WTC11 (cell line): ENCODE results near the gene SUPT16H. TPM values are rescaled to one million over a fixed set of nuclear protein-coding genes. Genes with fewer than 3 reads are reported as not detected.
A peak's percentile ranks its signal among the peaks of the same experiment; 100 is the strongest.

Source experiments
- ATAC-seq: fragments of 200-7000 bp; cut with Tn5 transposase; 2 replicates; pipeline ENCODE4 v1.10.0; 2021; ENCODE audit warnings: mild to moderate bottlenecking, moderate library complexity
- CTCF ChIA-PET: fragments of 300-600 bp; sonication (Branson Sonifier 250); formaldehyde crosslinking; loops from one replicate; lab custom pipeline; 2021; ENCODE audit warnings: antibody characterized with exemption; lab: Charles Lee
- POLR2A ChIA-PET: fragments of 350-600 bp; sonication (Branson Sonifier 250); formaldehyde crosslinking; loops from one replicate; lab custom pipeline; 2021; ENCODE audit warnings: antibody characterized with exemption; lab: Charles Lee
- DNase-seq: peaks from one replicate; pipeline ENCODE4 v3.0.0; 2021; ENCODE audit warnings: low spot score
- H3K27ac Mint-ChIP-seq: 2 replicates; pipeline ENCODE4 v1.8.0; 2021; ENCODE audit warnings: mixed read lengths
- H3K27me3 Mint-ChIP-seq: 2 replicates; pipeline ENCODE4 v1.8.0; 2021; ENCODE audit warnings: low read depth, mild to moderate bottlenecking, moderate library complexity, mixed read lengths
- H3K36me3 Mint-ChIP-seq: 2 replicates; pipeline ENCODE4 v1.8.0; 2021; ENCODE audit warnings: mixed read lengths
- H3K4me1 Mint-ChIP-seq: 2 replicates; pipeline ENCODE4 v1.8.0; 2022; ENCODE audit warnings: mixed read lengths
- H3K4me3 Mint-ChIP-seq: 2 replicates; pipeline ENCODE4 v1.8.0; 2021; ENCODE audit warnings: mild to moderate bottlenecking, moderate library complexity, mixed read lengths
- H3K9me3 Mint-ChIP-seq: 2 replicates; pipeline ENCODE4 v1.8.0; 2021; ENCODE audit warnings: mixed read lengths
- ELF4 ChIP-seq: sonication (generic); formaldehyde crosslinking; IDR thresholded peaks from 2 replicates; pipeline ENCODE4 v1.8.1; 2022; ENCODE audit warnings: low read depth, mild to moderate bottlenecking, moderate library complexity, missing genetic modification reagents
- EMX1 ChIP-seq: fragments of 250-450 bp; sonication (Bioruptor Pico); IDR thresholded peaks from 2 replicates; pipeline ENCODE4 v1.8.0; 2021; ENCODE audit warnings: mild to moderate bottlenecking
- ESRRA ChIP-seq: sonication (generic); formaldehyde crosslinking; IDR thresholded peaks from 2 replicates; pipeline ENCODE4 v1.8.1; 2022; ENCODE audit warnings: mild to moderate bottlenecking, missing genetic modification reagents, borderline replicate concordance
- FOXK1 ChIP-seq: sonication (generic); formaldehyde crosslinking; IDR thresholded peaks from 2 replicates; pipeline ENCODE4 v1.8.0; 2022; ENCODE audit warnings: mild to moderate bottlenecking, moderate library complexity, missing genetic modification reagents
- FOXP1 ChIP-seq: sonication (generic); formaldehyde crosslinking; IDR thresholded peaks from 2 replicates; pipeline ENCODE4 v1.8.0; 2022; ENCODE audit warnings: missing genetic modification reagents, mild to moderate bottlenecking, moderate library complexity, borderline replicate concordance
- NR1H2 ChIP-seq: sonication (generic); formaldehyde crosslinking; IDR thresholded peaks from 2 replicates; pipeline ENCODE4 v1.9.0; 2021; ENCODE audit warnings: mild to moderate bottlenecking, moderate library complexity, missing genetic modification reagents
- RELA ChIP-seq: sonication (generic); formaldehyde crosslinking; IDR thresholded peaks from 2 replicates; pipeline ENCODE4 v1.8.1; 2022; ENCODE audit warnings: missing genetic modification reagents, mild to moderate bottlenecking, borderline replicate concordance
- SOX15 ChIP-seq: fragments of 250-450 bp; sonication (Bioruptor Pico); IDR thresholded peaks from 2 replicates; pipeline ENCODE4 v1.9.0; 2021; ENCODE audit warnings: mild to moderate bottlenecking
- TCF7 ChIP-seq: sonication (generic); formaldehyde crosslinking; IDR thresholded peaks from 2 replicates; pipeline ENCODE4 v1.8.0; 2022; ENCODE audit warnings: mild to moderate bottlenecking, low read depth, missing genetic modification reagents, moderate library complexity
- ZNF219 ChIP-seq: sonication (generic); formaldehyde crosslinking; IDR thresholded peaks from 2 replicates; pipeline ENCODE4 v1.8.0; 2023; ENCODE audit warnings: missing genetic modification reagents, mild to moderate bottlenecking, borderline replicate concordance
- total RNA-seq: library from RNA; stranded (reverse); gene quantifications from 3 replicates; pipeline ENCODE4 v1.2.3, GENCODE V29; 2021
- TF ChIP-seq, protein P1 (sequence below): fragments of 250-450 bp; sonication (Bioruptor Pico); IDR thresholded peaks from 2 replicates; pipeline ENCODE4 v1.9.0; 2021; ENCODE audit warnings: mild to moderate bottlenecking, borderline replicate concordance
- TF ChIP-seq, protein P2 (sequence below): sonication (generic); formaldehyde crosslinking; IDR thresholded peaks from 2 replicates; pipeline ENCODE4 v1.8.0; 2022; ENCODE audit warnings: mild to moderate bottlenecking, missing genetic modification reagents
- TF ChIP-seq, protein P3 (sequence below): sonication (generic); formaldehyde crosslinking; IDR thresholded peaks from 2 replicates; pipeline ENCODE4 v1.8.0; 2023; ENCODE audit warnings: missing genetic modification reagents

The SUPT16H gene
- total RNA-seq, 1 experiment from 2014 or later: 178 TPM

DNA sequence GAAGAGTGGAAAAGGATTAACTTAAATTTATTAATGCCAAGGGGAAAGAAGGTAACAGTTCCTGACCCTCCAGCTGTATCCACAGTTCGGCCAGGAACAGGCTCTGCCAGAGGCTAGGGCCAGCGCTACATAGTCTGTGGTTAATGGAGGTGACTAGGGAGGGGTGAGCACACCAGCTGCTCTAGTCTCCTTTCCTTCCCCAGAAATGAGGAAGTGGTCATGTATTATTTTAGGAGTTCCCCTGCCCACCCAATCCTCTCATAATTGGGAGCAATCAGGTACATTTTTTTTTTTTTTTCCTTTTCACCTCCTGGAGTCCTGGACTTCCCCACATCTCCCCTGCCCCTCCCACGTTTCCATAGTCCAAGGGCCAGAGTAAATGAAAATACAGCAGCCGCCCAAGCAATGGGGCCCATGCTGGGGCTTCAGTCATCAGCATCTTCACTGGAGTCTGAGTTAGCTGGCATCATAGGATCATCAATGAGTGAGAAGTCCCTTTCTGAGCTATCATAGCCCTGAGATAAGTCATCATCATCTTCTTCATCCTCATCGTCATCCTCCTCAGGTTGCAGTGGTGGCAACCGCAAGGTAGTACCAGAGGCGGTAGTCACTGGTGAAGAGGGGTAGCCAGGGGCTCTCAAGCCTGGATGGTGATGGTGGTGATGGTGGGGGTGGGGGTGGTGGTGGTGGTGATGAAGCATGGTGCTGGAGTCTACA, 1.5 kb upstream of the SUPT16H start (continued):
- TF ChIP-seq ESRRA (CRISPR knock-in tag): no peak
- TF ChIP-seq NR1H2 (CRISPR knock-in tag): no peak
- no peak for TF ChIP-seq TCF7

DNA sequence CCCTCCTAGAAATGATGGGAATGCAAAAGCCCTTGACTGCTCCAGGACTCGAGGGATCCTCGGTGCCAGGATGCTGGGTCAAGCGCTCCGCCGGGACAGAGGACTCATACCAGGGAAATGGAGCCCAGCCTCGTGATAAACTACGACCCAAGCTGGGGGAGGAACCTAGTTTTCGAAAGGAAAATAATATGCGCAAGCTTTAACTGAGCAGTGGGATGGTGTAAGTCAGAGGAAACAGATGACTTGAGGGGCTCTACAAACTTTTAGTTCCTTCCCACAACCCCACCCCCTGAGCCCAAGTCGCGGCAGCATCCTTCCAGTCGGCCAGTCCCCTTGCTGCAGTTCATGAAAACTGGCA, 654 bp upstream of the SUPT16H start:
- Mint-ChIP-seq H3K9me3 (no peaks in the 10 kb centered on the region), H3K4me3 (peak overlapping the region; percentile 100), H3K36me3 (peaks cover 33% of the 10 kb centered on the region), H3K27me3 (no peaks in the 10 kb centered on the region), H3K4me1 (peaks cover 18% of the 10 kb centered on the region), H3K27ac (peak overlapping the region; percentile 100)
- peak; percentile 10 for ATAC-seq
- CTCF ChIA-PET: interaction anchor here (0.6 to 1.1 kb wide), 6 partner anchors 72 to 339 kb away, joined by 3 to 8 read pairs (median 4); partner anchors contain the start of gene CHD8
- TF ChIP-seq SOX15 (no peak), ESRRA (CRISPR knock-in tag) (no peak), ELF4 (no peak), EMX1 (CRISPR knock-in tag) (0 out of 2 replicates have a peak, but pooled peaks have one; percentile 63)
- TF ChIP-seq, protein P1, sequence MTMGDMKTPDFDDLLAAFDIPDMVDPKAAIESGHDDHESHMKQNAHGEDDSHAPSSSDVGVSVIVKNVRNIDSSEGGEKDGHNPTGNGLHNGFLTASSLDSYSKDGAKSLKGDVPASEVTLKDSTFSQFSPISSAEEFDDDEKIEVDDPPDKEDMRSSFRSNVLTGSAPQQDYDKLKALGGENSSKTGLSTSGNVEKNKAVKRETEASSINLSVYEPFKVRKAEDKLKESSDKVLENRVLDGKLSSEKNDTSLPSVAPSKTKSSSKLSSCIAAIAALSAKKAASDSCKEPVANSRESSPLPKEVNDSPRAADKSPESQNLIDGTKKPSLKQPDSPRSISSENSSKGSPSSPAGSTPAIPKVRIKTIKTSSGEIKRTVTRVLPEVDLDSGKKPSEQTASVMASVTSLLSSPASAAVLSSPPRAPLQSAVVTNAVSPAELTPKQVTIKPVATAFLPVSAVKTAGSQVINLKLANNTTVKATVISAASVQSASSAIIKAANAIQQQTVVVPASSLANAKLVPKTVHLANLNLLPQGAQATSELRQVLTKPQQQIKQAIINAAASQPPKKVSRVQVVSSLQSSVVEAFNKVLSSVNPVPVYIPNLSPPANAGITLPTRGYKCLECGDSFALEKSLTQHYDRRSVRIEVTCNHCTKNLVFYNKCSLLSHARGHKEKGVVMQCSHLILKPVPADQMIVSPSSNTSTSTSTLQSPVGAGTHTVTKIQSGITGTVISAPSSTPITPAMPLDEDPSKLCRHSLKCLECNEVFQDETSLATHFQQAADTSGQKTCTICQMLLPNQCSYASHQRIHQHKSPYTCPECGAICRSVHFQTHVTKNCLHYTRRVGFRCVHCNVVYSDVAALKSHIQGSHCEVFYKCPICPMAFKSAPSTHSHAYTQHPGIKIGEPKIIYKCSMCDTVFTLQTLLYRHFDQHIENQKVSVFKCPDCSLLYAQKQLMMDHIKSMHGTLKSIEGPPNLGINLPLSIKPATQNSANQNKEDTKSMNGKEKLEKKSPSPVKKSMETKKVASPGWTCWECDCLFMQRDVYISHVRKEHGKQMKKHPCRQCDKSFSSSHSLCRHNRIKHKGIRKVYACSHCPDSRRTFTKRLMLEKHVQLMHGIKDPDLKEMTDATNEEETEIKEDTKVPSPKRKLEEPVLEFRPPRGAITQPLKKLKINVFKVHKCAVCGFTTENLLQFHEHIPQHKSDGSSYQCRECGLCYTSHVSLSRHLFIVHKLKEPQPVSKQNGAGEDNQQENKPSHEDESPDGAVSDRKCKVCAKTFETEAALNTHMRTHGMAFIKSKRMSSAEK: peak; percentile 71; the same call in 1 of the 2 replicates
- no peak for DNase-seq
- POLR2A ChIA-PET: interaction anchor here (0.8 to 1.2 kb wide), 6 partner anchors 9 to 290 kb away, joined by 3 to 5 read pairs (median 4); partner anchors contain the start of gene CHD8

DNA sequence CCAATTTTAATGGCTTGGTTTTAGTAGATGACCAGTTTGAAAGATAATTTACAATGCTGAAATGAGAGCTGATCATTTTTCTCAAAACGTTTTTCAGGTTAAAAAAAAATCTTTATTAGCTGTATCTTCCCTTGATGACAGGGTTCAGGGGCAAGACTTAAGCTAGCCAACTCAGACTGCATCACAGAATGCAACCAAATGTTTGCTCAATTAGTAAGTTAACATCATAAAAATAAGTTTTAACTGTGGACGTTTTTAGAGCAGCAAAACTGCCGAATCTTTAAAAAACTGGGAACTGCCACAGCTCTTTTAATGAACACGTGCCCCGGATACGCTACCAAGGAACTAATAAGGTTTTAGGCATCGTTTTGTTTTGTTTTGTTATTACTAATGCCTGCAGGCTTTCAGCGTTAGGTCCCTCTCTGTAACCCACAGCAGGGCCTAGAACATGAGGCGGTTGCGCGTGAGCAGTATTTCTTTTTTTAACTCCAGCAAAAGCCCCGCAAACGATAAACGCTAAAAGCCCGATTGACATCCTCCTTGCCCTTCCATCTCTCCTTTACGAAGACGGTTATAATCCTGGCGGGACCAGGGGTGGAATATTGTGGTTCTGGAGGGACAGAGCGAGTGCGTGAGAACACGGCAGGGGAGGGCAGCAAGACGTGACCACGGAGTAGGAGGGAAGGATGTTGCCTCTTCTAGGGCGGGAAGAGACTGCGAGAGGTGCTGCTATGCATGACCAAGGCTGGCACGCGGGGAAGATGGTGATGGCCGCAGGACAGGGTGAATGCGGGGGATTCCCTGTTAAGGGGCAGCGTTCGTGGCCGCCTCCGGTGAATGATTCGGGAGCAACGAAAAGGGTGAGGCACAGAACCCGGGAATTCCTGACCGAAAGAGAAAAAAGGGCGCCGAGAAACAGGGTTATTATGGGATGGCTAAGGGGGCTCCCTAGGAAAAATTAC, 652 bp downstream of the SUPT16H start:
- no peak for TF ChIP-seq RELA
- no peak; the same call in 1 of the 2 replicates for TF ChIP-seq FOXK1 (CRISPR knock-in tag)
- no peak for TF ChIP-seq ZNF219 (CRISPR knock-in tag)
- TF ChIP-seq, protein P2, sequence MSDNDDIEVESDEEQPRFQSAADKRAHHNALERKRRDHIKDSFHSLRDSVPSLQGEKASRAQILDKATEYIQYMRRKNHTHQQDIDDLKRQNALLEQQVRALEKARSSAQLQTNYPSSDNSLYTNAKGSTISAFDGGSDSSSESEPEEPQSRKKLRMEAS (CRISPR knock-in tag): no peak
- TF ChIP-seq TCF7: no peak
- TF ChIP-seq FOXP1 (CRISPR knock-in tag): peak; percentile 3; the same call in 1 of the 2 replicates
- TF ChIP-seq, protein P3, sequence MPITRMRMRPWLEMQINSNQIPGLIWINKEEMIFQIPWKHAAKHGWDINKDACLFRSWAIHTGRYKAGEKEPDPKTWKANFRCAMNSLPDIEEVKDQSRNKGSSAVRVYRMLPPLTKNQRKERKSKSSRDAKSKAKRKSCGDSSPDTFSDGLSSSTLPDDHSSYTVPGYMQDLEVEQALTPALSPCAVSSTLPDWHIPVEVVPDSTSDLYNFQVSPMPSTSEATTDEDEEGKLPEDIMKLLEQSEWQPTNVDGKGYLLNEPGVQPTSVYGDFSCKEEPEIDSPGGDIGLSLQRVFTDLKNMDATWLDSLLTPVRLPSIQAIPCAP (CRISPR knock-in tag): no peak
- DNase-seq (peak; percentile 32), ATAC-seq (peak; percentile 4; the same call in 1 of the 2 replicates)
- Mint-ChIP-seq H3K4me1 (peaks cover 18% of the 10 kb centered on the region), H3K27me3 (no peaks in the 10 kb centered on the region), H3K36me3 (peaks cover 23% of the 10 kb centered on the region), H3K4me3 (peak overlapping the region; percentile 100), H3K9me3 (no peaks in the 10 kb centered on the region), H3K27ac (peak overlapping the region; percentile 100)
- POLR2A ChIA-PET: no interaction called here
- CTCF ChIA-PET: no interaction called here
